Measurements from ENCODE around the gene PLSCR2.
A peak's percentile ranks its signal among the peaks of the same experiment; 100 is the strongest.
"Not testable (repeated sequence)": the region's sequence is repeated elsewhere in the genome, so short reads cannot be mapped to it uniquely, and the experiment has no call there.

The PLSCR2 gene

GRCh38 chr3:146469150-146470017 is at the start of gene PLSCR2:
TSS of gene PLSCR2 (minus strand) at chr3:146469561. CDS start at chr3:146459904, 9,657 bp downstream.
- peak; percentile 66 to 75 for DNase-seq

GRCh38 chr3:146517684-146518435 is 48.5 kb upstream of the PLSCR2 start:
- no peak for DNase-seq

GRCh38 chr3:146513386-146514051 is 44.2 kb upstream of the PLSCR2 start:
- no peak for DNase-seq

GRCh38 chr3:146511402-146512134 is 42.2 kb upstream of the PLSCR2 start:
- no peak for DNase-seq

- no peak for DNase-seq
Observed at GRCh38 chr3:146507331-146508120, 38.2 kb upstream of the PLSCR2 start.

- no peak for DNase-seq
Observed at GRCh38 chr3:146505516-146505915, 36.2 kb upstream of the PLSCR2 start.

- no peak for DNase-seq
Observed at GRCh38 chr3:146504498-146505197, 35.3 kb upstream of the PLSCR2 start.

- DNase-seq, result peak; percentile 13 to 27
Observed at GRCh38 chr3:146503461-146504202, 34.3 kb upstream of the PLSCR2 start.

DNA sequence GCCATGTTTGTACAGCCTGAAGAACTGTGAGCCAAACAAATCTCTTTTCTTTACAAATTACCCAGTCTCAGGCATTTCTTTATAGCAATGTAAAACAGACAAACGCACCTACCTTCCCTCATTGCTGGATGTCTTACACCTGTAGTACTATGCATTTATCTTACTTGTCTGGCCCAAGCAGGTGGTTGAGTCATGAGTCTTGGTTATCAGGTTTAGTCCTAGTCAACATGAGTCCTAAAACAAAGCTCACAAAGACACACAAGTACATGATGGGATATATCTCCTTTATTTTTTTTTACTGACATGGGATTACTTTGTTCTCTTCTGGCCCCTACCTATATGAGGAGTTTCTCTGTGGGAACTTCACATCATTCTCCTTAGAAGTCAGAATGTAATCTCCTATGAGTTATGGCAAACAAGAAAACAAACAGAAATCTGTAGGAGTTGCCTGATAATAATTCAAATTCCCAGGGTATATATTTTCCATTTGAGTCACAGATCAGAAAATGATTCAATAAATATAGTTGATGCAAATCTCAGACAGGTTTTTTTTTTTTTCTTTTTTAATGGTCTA is 33.6 kb upstream of the PLSCR2 start:
- no peak for DNase-seq

GRCh38 chr3:146501752-146502151 is 32.4 kb upstream of the PLSCR2 start:
- DNase-seq, result no peak

DNA sequence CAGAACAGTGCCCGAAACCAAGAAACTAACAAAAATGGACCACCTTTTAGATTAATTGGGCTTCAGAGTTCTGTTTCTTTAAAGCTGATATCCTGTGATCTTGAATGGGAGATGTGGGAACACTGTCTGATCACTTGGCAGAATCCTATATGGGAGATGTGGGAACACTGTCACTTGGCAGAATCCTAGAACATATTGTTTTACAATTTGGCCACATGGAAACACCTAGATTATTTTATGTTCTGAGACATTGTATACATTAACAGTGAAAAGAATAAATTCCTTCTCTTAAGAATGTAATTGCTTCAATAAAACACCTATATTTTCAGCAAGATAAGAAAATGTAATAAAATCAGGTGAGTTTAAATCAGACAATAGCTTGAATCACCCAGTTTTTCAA is 30.3 kb upstream of the PLSCR2 start:
- no peak for DNase-seq

DNA sequence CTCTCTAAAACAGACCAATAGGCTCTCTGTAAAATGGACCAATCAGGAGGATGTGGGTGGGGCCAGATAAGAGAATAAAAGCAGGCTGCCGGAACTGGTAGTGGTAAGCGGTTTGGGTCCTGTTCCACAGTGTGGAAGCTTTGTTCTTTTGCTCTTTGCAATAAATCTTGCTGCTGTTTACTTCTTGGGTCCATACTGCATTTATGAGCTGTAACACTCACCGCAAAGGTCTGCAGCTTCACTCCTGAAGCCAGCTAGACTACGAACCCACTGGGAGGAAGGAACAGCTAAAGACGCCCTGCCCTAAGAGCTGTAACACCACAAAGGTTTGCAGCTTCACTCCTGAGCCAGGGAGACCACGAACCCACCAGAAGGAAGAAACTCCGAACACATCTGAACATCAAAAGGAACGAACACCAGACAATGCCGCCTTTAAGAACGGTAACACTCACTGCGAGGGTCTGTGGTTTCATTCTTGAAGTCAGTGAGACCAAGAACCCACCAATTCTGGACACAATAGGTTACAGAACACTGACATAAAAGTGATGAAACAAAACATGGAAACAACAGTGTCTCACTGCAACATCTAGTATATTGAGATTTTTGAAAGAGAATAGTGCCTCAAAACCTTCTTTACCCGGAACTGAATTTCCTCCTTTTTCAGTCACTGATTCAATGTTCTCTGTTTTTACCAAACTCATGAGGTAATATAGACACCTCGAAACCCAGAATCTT is 28.8 kb upstream of the PLSCR2 start:
- DNase-seq, result peak; percentile 38 to 40

GRCh38 chr3:146497145-146497843 is 27.9 kb upstream of the PLSCR2 start:
- DNase-seq, result not testable (repeated sequence)

- DNase-seq, result no peak
Observed at GRCh38 chr3:146496726-146497125, 27.4 kb upstream of the PLSCR2 start.

GRCh38 chr3:146496251-146496650 is 26.9 kb upstream of the PLSCR2 start:
- DNase-seq, result no peak

- no peak for DNase-seq
Observed at GRCh38 chr3:146493761-146494160, 24.4 kb upstream of the PLSCR2 start.

DNA sequence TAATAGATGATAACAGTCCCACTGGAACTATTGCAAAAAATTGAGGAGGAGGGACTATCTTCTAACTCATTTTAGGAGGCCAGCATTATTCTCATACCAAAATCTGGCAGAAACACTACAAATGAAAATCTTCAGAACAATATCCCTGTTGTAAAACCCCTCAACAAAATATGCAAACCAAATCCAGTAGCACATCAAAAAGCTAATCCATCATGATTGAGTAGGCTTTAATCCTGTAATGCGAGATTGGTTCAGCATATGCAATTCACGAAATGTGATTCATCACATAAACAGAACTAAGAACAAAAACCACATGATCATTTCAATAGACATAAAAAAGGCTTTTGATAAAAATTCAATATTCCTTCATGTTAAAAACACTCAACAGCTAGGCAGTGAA is 23.9 kb upstream of the PLSCR2 start:
- DNase-seq, result no peak

DNA sequence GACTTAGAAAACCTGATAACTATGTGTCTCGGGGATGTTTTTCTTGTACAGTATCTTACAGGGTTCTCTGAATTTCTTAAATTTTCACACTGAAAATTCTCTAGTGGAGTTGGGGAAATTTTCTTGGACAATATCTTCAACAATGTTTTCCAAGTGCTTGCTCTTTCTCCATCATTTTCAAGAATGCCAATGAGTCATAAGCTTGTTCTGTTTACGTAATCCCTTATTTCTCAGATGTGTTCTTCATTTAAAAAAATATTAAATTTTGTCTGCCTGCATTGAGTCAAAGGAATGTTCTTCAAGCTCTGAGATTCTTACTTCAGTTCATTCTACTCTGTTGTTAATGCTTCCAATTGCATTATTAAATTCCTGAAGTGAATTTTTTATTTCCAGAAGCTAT is 21.9 kb upstream of the PLSCR2 start:
- no peak for DNase-seq

DNA sequence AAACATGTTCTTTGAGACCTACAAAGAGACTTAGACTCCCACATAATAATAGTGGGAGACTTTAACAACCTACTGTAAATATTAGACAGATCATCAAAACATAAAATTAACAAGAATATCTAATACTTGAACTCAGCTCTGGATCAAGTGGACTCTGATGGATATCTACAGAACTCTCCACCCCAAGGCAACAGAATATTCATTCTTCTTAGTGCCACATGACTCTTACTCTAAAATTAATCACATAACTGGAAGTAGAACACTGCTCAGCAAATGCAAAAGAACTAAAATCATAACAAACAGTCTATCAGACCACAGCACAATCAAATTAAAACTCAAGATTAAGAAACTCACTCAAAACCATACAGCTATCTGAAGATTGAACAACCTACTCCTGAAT is 15.9 kb upstream of the PLSCR2 start:
- no peak for DNase-seq

Measured in activated CD4-positive, alpha-beta T cell treated with anti-CD3 and anti-CD28 coated beads, Interleukin-2, amount 50 U/mL, for 48 hours (primary cell).